ENCODE data around the gene CRADD. TPM values are rescaled to one million over a fixed set of nuclear protein-coding genes. Genes with fewer than 3 reads are reported as not detected.
"Not testable (repeated sequence)": the region's sequence is repeated elsewhere in the genome, so short reads cannot be mapped to it uniquely, and the experiment has no call there.

CRADD gene
- total RNA-seq, 1 donor from 2014 or later, result 10.3 TPM

DNA sequence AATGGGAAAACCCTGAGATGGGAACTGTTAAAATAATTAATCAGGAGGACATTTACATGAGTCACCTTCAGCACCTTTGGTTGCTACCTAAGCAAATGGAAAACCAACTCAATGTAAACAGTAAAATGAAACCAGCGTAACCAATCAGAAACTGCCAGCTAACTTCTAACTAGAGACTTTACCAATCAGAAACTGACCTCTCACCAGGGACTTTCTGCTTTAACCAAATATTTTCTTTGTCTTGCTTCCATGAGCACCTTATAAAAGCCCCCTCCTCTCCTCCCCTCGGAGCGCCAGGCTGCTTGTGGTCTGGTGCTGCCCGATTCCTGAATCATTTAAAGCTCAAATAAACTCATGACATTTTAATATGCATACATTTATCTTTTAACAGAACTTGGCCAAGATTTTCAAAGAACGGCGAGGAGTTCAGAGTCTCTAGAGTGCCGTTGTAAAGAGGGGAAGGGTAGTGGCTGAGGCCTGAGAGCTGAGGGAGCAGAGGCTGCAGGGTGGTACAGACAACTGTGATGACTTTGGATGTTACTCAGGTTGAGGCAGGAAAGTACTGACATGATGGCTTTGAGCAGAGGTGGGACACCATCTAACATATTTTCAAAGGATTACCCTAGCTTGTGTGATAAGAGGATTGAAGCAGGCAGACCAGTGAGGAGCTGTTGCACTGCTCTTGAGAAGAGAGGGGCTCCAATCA is 183.6 kb downstream of the CRADD start:
- TF ChIP-seq CTCF (conservative IDR thresholded peaks at IDR 0.05; ENCODE audit: low read depth, low read length), result no peak
- DNase-seq (ENCODE audit: low read depth), result no peak
- no peak overlapping the region for H3K4me3 ChIP-seq (ENCODE audit: low read depth, low read length)

DNA sequence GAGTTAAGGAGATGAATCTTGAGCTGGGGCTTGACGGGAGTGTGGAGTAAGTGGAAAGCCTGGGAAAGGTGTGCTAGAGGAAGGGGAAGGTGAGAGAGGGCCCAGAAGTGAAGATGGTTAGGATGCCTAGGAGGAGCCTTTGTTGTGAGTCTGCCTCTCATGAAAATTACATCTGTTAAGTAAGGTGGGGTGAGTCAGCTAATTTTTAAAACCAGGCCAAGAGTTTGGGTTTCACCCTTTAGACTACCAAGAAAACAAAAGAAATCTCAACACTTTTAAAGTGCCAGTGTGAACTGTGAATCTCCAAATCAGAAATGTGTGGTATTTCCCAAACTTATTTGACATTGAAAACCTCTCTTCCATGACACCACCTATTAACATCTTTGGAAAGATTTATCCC is 185.2 kb downstream of the CRADD start:
- DNase-seq (ENCODE audit: low read depth), result no peak
- no peak for TF ChIP-seq CTCF (conservative IDR thresholded peaks at IDR 0.05; ENCODE audit: low read depth, low read length)
- no peak overlapping the region for H3K4me3 ChIP-seq (ENCODE audit: low read depth, low read length)

- TF ChIP-seq CTCF (conservative IDR thresholded peaks at IDR 0.05; ENCODE audit: low read depth, low read length), result no peak
- H3K4me3 ChIP-seq (ENCODE audit: low read depth, low read length), result no peak overlapping the region
- DNase-seq (ENCODE audit: low read depth), result no peak
Observed at GRCh38 chr12:93865751-93866150, 188.6 kb downstream of the CRADD start.

- TF ChIP-seq CTCF (conservative IDR thresholded peaks at IDR 0.05; ENCODE audit: low read depth, low read length), result no peak
- no peak overlapping the region for H3K4me3 ChIP-seq (ENCODE audit: low read depth, low read length)
- DNase-seq (ENCODE audit: low read depth), result no peak
Observed at GRCh38 chr12:93868771-93869170, 191.6 kb downstream of the CRADD start.

DNA sequence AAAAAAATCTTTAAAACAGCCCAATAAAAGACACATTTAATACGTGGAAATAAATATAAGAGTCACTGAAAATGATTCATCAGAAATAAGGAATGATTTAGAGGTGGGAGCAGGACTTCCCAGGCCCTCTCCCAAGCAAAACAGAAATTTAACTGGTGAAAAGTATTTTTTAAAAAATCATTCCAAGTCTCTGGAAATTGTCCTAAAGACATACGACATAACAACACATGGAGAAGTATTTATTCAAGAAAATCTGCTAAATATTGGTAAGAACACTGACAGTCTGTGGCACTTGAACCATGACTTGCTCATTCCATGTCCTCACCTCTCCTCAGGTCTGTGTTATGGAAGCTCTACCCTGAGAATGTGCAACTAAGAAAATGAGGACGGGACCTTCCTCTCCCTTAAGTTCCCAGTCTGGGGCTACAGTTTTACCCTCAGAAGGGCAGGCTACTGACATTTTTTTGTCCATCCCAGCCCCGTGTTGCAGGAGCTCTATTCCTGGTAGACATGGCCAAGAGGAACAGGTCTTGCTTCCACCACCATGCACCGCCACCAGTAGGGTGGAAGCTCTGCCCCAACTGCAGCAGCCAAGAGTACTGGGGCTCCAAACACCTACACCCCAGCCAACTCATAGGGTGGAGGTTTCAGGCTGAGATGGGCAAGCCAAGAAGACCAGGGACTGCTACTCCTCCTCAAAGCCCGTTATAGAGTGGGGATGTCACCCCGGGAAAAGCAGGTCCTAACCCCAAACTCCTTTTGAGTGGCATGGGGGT is 193.0 kb downstream of the CRADD start:
- TF ChIP-seq CTCF (conservative IDR thresholded peaks at IDR 0.05; ENCODE audit: low read depth, low read length), result no peak
- no peak for DNase-seq (ENCODE audit: low read depth)
- no peak overlapping the region for H3K4me3 ChIP-seq (ENCODE audit: low read depth, low read length)

- not testable (repeated sequence) for H3K4me3 ChIP-seq (ENCODE audit: low read depth, low read length); DNase-seq (ENCODE audit: low read depth)
Observed at GRCh38 chr12:93871566-93871965, 194.4 kb downstream of the CRADD start.

DNA sequence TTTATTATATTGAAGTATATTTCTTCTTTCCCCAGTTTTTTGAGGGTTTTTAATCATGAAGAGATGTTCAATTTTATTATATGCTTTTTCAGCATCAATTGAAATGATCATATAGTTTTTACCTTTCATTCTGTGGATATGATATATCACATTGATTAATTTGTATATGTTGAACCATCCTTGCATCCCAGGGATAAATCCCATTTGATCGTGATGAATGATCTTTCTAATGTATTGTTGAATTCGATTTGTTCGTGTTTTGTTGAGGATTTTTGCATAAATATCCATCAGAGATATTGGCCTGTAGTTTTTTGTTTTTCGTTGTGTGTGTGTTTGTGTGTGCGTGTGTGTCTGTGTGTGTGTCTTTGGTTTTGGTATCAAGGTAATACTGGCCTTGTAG is 196.4 kb downstream of the CRADD start:
- no peak for DNase-seq (ENCODE audit: low read depth)

More for the DNA sequence above, 196.4 kb downstream of the CRADD start:
- no peak for TF ChIP-seq CTCF (conservative IDR thresholded peaks at IDR 0.05; ENCODE audit: low read depth, low read length)
- H3K4me3 ChIP-seq (ENCODE audit: low read depth, low read length), result no peak overlapping the region

Measured in epithelial cell of proximal tubule (primary cell).